ENCODE data around the gene GPALPP1. TPM values are rescaled to one million over a fixed set of nuclear protein-coding genes. Genes with fewer than 3 reads are reported as not detected.
"Not testable (repeated sequence)": the region's sequence is repeated elsewhere in the genome, so short reads cannot be mapped to it uniquely, and the experiment has no call there.

The GPALPP1 gene
- total and polyA plus RNA-seq, 3 donors from 2014 or later: 18.3 to 41.3 (median 33.8) TPM

- H3K4me1 ChIP-seq: peaks cover 3% of the 10 kb centered on the region
- intact Hi-C loops (cut with DNase I; ENCODE audit: low total_unique reads): no loop called here
- no peaks in the 10 kb centered on the region for H3K27me3 ChIP-seq
- H3K36me3 ChIP-seq (ENCODE audit: low read depth, missing control alignments): no peaks in the 10 kb centered on the region
- no peak for DNase-seq
- no peak for TF ChIP-seq POLR2A (IDR thresholded peaks at IDR 0.05)
- no peak for TF ChIP-seq CTCF (IDR thresholded peaks at IDR 0.05)
- no peak overlapping the region for H3K4me3 ChIP-seq
- no peak overlapping the region for H3K27ac ChIP-seq
- WGBS, 2 donors: 34% methylated on average over 8 of the region's 8 CpGs
- no peaks in the 10 kb centered on the region for H3K9me3 ChIP-seq
These were observed 66.0 kb downstream of the GPALPP1 start for GRCh38 chr13:45055198-45055901.

GRCh38 chr13:45055902-45056648, 66.7 kb downstream of the GPALPP1 start:
- no peaks in the 10 kb centered on the region for H3K27me3 ChIP-seq
- intact Hi-C loops (cut with DNase I; ENCODE audit: low total_unique reads): no loop called here
- TF ChIP-seq POLR2A (IDR thresholded peaks at IDR 0.05) (no peak), CTCF (IDR thresholded peaks at IDR 0.05) (no peak)
- H3K4me1 ChIP-seq: peaks cover 3% of the 10 kb centered on the region
- WGBS, 2 donors: 39 to 51% methylated on average over 7 of the region's 7 CpGs
- H3K9me3 ChIP-seq: no peaks in the 10 kb centered on the region
- no peak for DNase-seq
- H3K4me3 ChIP-seq: no peak overlapping the region
- H3K36me3 ChIP-seq (ENCODE audit: low read depth, missing control alignments): no peaks in the 10 kb centered on the region
- H3K27ac ChIP-seq: no peak overlapping the region

DNA sequence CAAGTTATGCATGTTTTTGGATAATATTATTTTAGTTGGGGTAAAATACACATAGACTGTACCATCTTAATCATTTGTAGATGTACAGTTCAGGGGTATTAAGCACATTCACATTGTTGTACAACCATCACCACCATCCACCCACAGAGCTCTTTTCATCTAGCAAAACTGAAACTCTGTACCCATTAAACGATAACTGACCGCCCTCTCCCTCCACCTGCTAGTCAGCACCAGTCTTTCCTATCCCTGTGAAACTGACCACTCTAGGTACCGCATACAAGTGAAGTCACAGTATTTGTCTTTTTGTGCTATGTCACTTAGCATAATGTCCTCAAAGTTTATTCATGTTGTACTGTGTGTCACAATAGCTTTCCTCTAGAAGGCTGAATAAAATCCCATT, 70.7 kb downstream of the GPALPP1 start:
- no peak for TF ChIP-seq CTCF (IDR thresholded peaks at IDR 0.05)
- intact Hi-C loops (cut with DNase I; ENCODE audit: low total_unique reads): no loop called here
- WGBS, 2 donors: 85 to 87% methylated on average over 3 of the region's 3 CpGs

GRCh38 chr13:45063261-45063860, 74.0 kb downstream of the GPALPP1 start:
- no peak overlapping the region for H3K27ac ChIP-seq
- intact Hi-C loops (cut with DNase I; ENCODE audit: low total_unique reads): no loop called here
- no peak for DNase-seq
- no peaks in the 10 kb centered on the region for H3K4me1 ChIP-seq
- no peak overlapping the region for H3K4me3 ChIP-seq
- TF ChIP-seq POLR2A (IDR thresholded peaks at IDR 0.05) (no peak), CTCF (IDR thresholded peaks at IDR 0.05) (no peak)
- H3K36me3 ChIP-seq (ENCODE audit: low read depth, missing control alignments): no peaks in the 10 kb centered on the region
- WGBS, 2 donors: 73 to 77% methylated on average over 7 of the region's 7 CpGs
- no peaks in the 10 kb centered on the region for H3K9me3 ChIP-seq
- no peaks in the 10 kb centered on the region for H3K27me3 ChIP-seq

More for the DNA sequence above, 70.7 kb downstream of the GPALPP1 start:
- no peaks in the 10 kb centered on the region for H3K27me3 ChIP-seq
- no peak for DNase-seq
- no peaks in the 10 kb centered on the region for H3K9me3 ChIP-seq
- peaks cover 3% of the 10 kb centered on the region for H3K4me1 ChIP-seq
- no peak overlapping the region for H3K4me3 ChIP-seq
- H3K27ac ChIP-seq: no peak overlapping the region
- H3K36me3 ChIP-seq (ENCODE audit: low read depth, missing control alignments): no peaks in the 10 kb centered on the region

GRCh38 chr13:45063889-45064288, 74.6 kb downstream of the GPALPP1 start:
- DNase-seq; H3K4me3 ChIP-seq; intact Hi-C loops (cut with DNase I; ENCODE audit: low total_unique reads); H3K36me3 ChIP-seq (ENCODE audit: low read depth, missing control alignments); H3K4me1 ChIP-seq; H3K9me3 ChIP-seq; H3K27ac ChIP-seq; H3K27me3 ChIP-seq: not testable (repeated sequence)
- 87 to 92% methylated on average over 3 of the region's 3 CpGs for WGBS, 2 donors

Measured in testis (tissue), 3 donors.